Effector memory CD4-positive, alpha-beta T cell (primary cell): ENCODE results near the gene METTL8.
"Not testable (repeated sequence)": the region's sequence is repeated elsewhere in the genome, so short reads cannot be mapped to it uniquely, and the experiment has no call there.

ENCODE experiments used
- DNase-seq, 3 donors: peaks; one replicate each; pipeline ENCODE4 v3.0.0-alpha.2; 2020
- H3K27ac ChIP-seq: 2 replicates; pipeline ENCODE4 v1.7.0; 2013; ENCODE audit warnings: mild to moderate bottlenecking, low read length, moderate library complexity; ENCODE audit not compliant: insufficient read depth, poor library complexity, severe bottlenecking
- H3K27me3 ChIP-seq: replicated peaks from 2 replicates; pipeline ENCODE4 v1.7.0; 2013; ENCODE audit warnings: mild to moderate bottlenecking, low read length; ENCODE audit not compliant: insufficient read depth, control insufficient read depth, poor library complexity, severe bottlenecking
- H3K36me3 ChIP-seq: 2 replicates; pipeline ENCODE4 v1.7.0; 2013; ENCODE audit warnings: mild to moderate bottlenecking, low read length, moderate library complexity; ENCODE audit not compliant: control insufficient read depth, insufficient read depth
- H3K4me1 ChIP-seq: 2 replicates; pipeline ENCODE4 v1.7.0; 2013; ENCODE audit warnings: low read length, mild to moderate bottlenecking; ENCODE audit not compliant: control insufficient read depth, insufficient read depth, poor library complexity, severe bottlenecking
- H3K4me3 ChIP-seq: 2 replicates; pipeline ENCODE4 v1.7.0; 2013; ENCODE audit warnings: low read length, low read depth, mild to moderate bottlenecking; ENCODE audit not compliant: insufficient read depth, poor library complexity, severe bottlenecking
- H3K9me3 ChIP-seq: 2 replicates; pipeline ENCODE4 v1.7.0; 2013; ENCODE audit warnings: mild to moderate bottlenecking, low read length, moderate library complexity; ENCODE audit not compliant: control insufficient read depth

The METTL8 gene

DNA sequence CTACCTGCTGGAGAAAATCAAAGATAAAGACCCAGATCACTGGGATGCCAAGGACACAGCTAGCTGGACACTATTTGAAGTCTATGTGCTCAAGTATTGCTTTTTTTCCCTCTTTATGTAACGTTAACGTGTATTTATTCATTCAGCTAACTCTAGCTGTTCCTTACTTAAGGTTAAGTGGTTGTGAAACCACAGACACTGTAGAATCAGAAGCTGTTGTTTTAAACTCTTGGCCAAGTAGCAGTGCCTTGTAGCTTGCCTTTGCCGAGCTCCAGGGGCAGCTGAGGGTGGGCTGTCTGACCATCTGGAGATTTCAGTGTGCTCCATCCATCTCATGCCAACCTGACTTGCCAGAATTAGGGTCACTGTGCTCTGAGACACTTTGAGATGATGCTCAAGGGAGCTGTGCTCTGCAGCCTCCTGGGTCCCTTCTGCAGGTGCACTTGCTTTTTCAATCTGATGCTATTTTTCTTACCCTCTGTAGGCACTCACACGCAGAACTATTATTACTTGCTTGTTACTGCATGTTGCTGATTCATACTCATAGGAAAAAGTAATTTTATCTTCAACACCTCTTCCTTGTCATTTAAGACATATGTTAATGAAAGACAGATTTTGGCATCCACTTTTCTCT is 116.2 kb downstream of the METTL8 start:
- no peak overlapping the region for H3K4me3 ChIP-seq
- no peak for DNase-seq
- no peaks in the 10 kb centered on the region for H3K27me3 ChIP-seq
- peaks cover 5% of the 10 kb centered on the region for H3K4me1 ChIP-seq
- H3K27ac ChIP-seq: no peak overlapping the region
- no peaks in the 10 kb centered on the region for H3K36me3 ChIP-seq
- H3K9me3 ChIP-seq: no peaks in the 10 kb centered on the region

GRCh38 chr2:171316755-171317337 is 116.9 kb downstream of the METTL8 start:
- Histone ChIP-seq H3K27ac (no peak overlapping the region), H3K4me3 (no peak overlapping the region), H3K4me1 (peaks cover 5% of the 10 kb centered on the region), H3K9me3 (peaks cover 1% of the 10 kb centered on the region), H3K27me3 (no peaks in the 10 kb centered on the region), H3K36me3 (no peaks in the 10 kb centered on the region)
- no peak for DNase-seq

GRCh38 chr2:171316220-171316619 is 117.6 kb downstream of the METTL8 start:
- H3K4me1 ChIP-seq: peaks cover 5% of the 10 kb centered on the region
- H3K27me3 ChIP-seq: no peaks in the 10 kb centered on the region
- H3K9me3 ChIP-seq: peaks cover 3% of the 10 kb centered on the region
- no peak overlapping the region for H3K27ac ChIP-seq
- no peaks in the 10 kb centered on the region for H3K36me3 ChIP-seq
- no peak for DNase-seq
- H3K4me3 ChIP-seq: no peak overlapping the region

- Histone ChIP-seq H3K4me1 (peaks cover 5% of the 10 kb centered on the region), H3K27me3 (no peaks in the 10 kb centered on the region), H3K9me3 (peaks cover 3% of the 10 kb centered on the region), H3K4me3 (no peak overlapping the region), H3K36me3 (no peaks in the 10 kb centered on the region), H3K27ac (no peak overlapping the region)
- DNase-seq: no peak
These were observed 118.0 kb downstream of the METTL8 start for GRCh38 chr2:171315781-171316180.

GRCh38 chr2:171312182-171312581 is 121.6 kb downstream of the METTL8 start:
- H3K4me1 ChIP-seq, H3K27ac ChIP-seq, H3K36me3 ChIP-seq, H3K9me3 ChIP-seq, H3K27me3 ChIP-seq, H3K4me3 ChIP-seq, DNase-seq: not testable (repeated sequence)

DNA sequence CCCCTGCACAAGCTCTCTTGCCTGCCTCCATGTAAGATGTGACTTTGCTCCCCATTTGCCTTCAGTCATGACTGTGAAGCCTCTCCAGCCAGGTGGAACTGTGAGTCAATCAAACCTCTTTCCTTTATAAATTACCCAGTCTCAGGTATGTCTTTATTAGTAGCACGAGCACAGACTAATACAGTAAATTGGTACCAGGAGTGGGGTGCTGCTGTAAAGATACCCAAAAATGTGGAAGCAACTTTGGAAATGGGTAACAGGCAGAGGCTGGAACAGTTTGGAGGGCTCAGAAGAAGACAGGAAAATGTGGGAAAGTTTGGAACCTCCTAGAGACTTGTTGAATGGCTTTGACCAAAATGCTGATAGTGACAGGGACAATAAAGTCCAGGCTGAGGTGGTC is 122.2 kb downstream of the METTL8 start:
- not testable (repeated sequence) for H3K4me1 ChIP-seq, H3K27ac ChIP-seq

GRCh38 chr2:171310889-171311288 is 122.9 kb downstream of the METTL8 start:
- Histone ChIP-seq H3K4me3 (no peak overlapping the region), H3K27me3 (no peaks in the 10 kb centered on the region), H3K4me1 (no peaks in the 10 kb centered on the region), H3K27ac (no peak overlapping the region), H3K36me3 (no peaks in the 10 kb centered on the region), H3K9me3 (peaks cover 3% of the 10 kb centered on the region)
- no peak for DNase-seq

More for the DNA sequence above, 122.2 kb downstream of the METTL8 start:
- not testable (repeated sequence) for H3K36me3 ChIP-seq, H3K27me3 ChIP-seq, H3K9me3 ChIP-seq, H3K4me3 ChIP-seq, DNase-seq

- no peak overlapping the region for H3K27ac ChIP-seq
- H3K4me3 ChIP-seq: no peak overlapping the region
- peaks cover 3% of the 10 kb centered on the region for H3K9me3 ChIP-seq
- no peak for DNase-seq
- no peaks in the 10 kb centered on the region for H3K36me3 ChIP-seq
- H3K4me1 ChIP-seq: no peaks in the 10 kb centered on the region
- H3K27me3 ChIP-seq: no peaks in the 10 kb centered on the region
These were observed 124.1 kb downstream of the METTL8 start for GRCh38 chr2:171309455-171310286.

DNA sequence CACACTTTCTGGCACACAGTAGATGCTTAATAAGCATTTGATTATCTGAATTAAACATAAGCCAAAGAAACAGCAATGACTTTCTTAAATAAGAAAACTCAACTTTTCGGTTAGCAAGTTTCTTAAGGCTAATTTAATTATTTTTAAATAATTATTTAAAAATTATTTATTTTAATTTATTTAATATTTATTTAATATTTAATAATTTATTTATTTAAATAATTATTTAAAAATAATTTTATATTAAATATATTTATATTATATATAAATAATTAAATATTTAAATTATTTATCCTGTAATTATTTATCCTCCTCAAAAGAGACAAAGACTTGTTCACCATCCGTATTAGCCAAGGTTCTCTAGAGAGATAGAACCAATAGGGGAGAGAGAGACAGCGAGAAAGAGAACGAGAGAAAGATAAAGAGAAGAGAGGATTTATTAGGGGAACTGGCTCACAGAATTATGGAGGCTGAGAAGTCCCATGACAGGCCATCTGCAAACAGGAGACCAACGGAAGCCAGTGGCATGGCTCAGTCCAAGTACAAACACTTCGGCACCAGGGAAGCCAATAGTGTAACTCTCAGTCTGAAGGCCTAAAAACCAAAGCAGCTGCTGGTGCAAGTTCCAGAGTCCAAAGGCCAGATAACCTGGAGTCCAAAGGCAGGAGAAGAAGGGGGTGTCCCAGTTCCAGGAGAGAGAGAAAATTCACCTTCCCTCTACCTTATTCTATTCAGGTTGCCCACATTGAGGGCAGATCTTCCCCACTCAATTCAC is 125.3 kb downstream of the METTL8 start:
- H3K9me3 ChIP-seq: peaks cover 3% of the 10 kb centered on the region
- H3K27ac ChIP-seq: no peak overlapping the region
- no peaks in the 10 kb centered on the region for H3K4me1 ChIP-seq
- no peak for DNase-seq
- no peaks in the 10 kb centered on the region for H3K36me3 ChIP-seq
- no peaks in the 10 kb centered on the region for H3K27me3 ChIP-seq
- no peak overlapping the region for H3K4me3 ChIP-seq
